RWPE2 (cell line): ENCODE results near the gene NID1.

Experiments
- ATAC-seq: fragments of 200-7000 bp; cut with Tn5 transposase; 3 replicates; pipeline ENCODE4 v1.9.1; 2021; ENCODE audit warnings: low read depth
- DNase-seq: peaks from one replicate; pipeline ENCODE4 v3.0.0-alpha.2; 2020; ENCODE audit warnings: low spot score
- H3K27ac ChIP-seq: fragments of 450-650 bp; 2 replicates; pipeline ENCODE4 v1.5.1; 2017; ENCODE audit warnings: mild to moderate bottlenecking; ENCODE audit not compliant: poor library complexity, severe bottlenecking
- H3K27me3 ChIP-seq: fragments of 250-450 bp; sonication (Bioruptor Pico); 2 replicates; pipeline ENCODE4 v1.5.1; 2021; ENCODE audit warnings: mild to moderate bottlenecking, moderate library complexity; ENCODE audit not compliant: insufficient read depth, poor library complexity, severe bottlenecking
- H3K36me3 ChIP-seq: fragments of 250-450 bp; sonication (Bioruptor Pico); 2 replicates; pipeline ENCODE4 v1.5.1; 2020; ENCODE audit warnings: low read depth, mild to moderate bottlenecking, moderate library complexity
- H3K4me1 ChIP-seq: fragments of 250-450 bp; sonication (Bioruptor Pico); 2 replicates; pipeline ENCODE4 v1.5.1; 2021; ENCODE audit warnings: mild to moderate bottlenecking, moderate library complexity; ENCODE audit not compliant: insufficient read depth, poor library complexity, severe bottlenecking
- H3K4me3 ChIP-seq: fragments of 250-450 bp; sonication (Bioruptor Pico); 2 replicates; pipeline ENCODE4 v1.5.1; 2021; ENCODE audit warnings: mild to moderate bottlenecking, moderate library complexity; ENCODE audit not compliant: severe bottlenecking
- H3K9me3 ChIP-seq: fragments of 250-450 bp; sonication (Bioruptor Pico); 2 replicates; pipeline ENCODE4 v1.5.1; 2021; ENCODE audit warnings: mild to moderate bottlenecking, moderate library complexity; ENCODE audit not compliant: severe bottlenecking
- CTCF ChIP-seq: fragments of 450-650 bp; IDR thresholded peaks from one replicate; pipeline ENCODE4 v1.5.1; 2017; ENCODE audit warnings: mild to moderate bottlenecking, moderate library complexity; ENCODE audit not compliant: poor library complexity, severe bottlenecking

The NID1 gene

GRCh38 chr1:235984041-235984825, 80.7 kb downstream of the NID1 start:
- H3K4me3 ChIP-seq: no peak overlapping the region
- no peak for DNase-seq
- H3K36me3 ChIP-seq: peaks cover 4% of the 10 kb centered on the region
- no peaks in the 10 kb centered on the region for H3K27me3 ChIP-seq
- peak; percentile 58; the same call in 1 of the 3 replicates for ATAC-seq
- TF ChIP-seq CTCF: no peak
- H3K9me3 ChIP-seq: no peaks in the 10 kb centered on the region
- peak overlapping the region; percentile 39 for H3K27ac ChIP-seq
- H3K4me1 ChIP-seq: peaks cover 4% of the 10 kb centered on the region

GRCh38 chr1:235980976-235981375, 83.9 kb downstream of the NID1 start:
- H3K27me3 ChIP-seq: no peaks in the 10 kb centered on the region
- H3K4me3 ChIP-seq: no peak overlapping the region
- H3K4me1 ChIP-seq: peaks cover 4% of the 10 kb centered on the region
- DNase-seq: no peak
- no peak for TF ChIP-seq CTCF
- peaks cover 27% of the 10 kb centered on the region for H3K36me3 ChIP-seq
- no peaks in the 10 kb centered on the region for H3K9me3 ChIP-seq
- H3K27ac ChIP-seq: no peak overlapping the region
- ATAC-seq: no peak

- DNase-seq (no peak), ATAC-seq (no peak)
- Histone ChIP-seq H3K27me3 (no peaks in the 10 kb centered on the region), H3K9me3 (no peaks in the 10 kb centered on the region), H3K27ac (no peak overlapping the region), H3K4me3 (no peak overlapping the region), H3K36me3 (peaks cover 27% of the 10 kb centered on the region), H3K4me1 (peaks cover 4% of the 10 kb centered on the region)
- no peak for TF ChIP-seq CTCF
Measured at GRCh38 chr1:235979716-235980333, 85.1 kb downstream of the NID1 start.

- DNase-seq: no peak
- TF ChIP-seq CTCF: no peak
- no peak for ATAC-seq
- peaks cover 26% of the 10 kb centered on the region for H3K36me3 ChIP-seq
- H3K9me3 ChIP-seq: no peaks in the 10 kb centered on the region
- H3K27ac ChIP-seq: no peak overlapping the region
- H3K27me3 ChIP-seq: no peaks in the 10 kb centered on the region
- H3K4me1 ChIP-seq: peaks cover 3% of the 10 kb centered on the region
- H3K4me3 ChIP-seq: no peak overlapping the region
Measured at GRCh38 chr1:235979176-235979575, 85.7 kb downstream of the NID1 start.

GRCh38 chr1:235976490-235976889, 88.4 kb downstream of the NID1 start:
- H3K4me3 ChIP-seq: no peak overlapping the region
- no peak overlapping the region for H3K27ac ChIP-seq
- DNase-seq (no peak), ATAC-seq (no peak)
- H3K4me1 ChIP-seq: peaks cover 3% of the 10 kb centered on the region
- no peak for TF ChIP-seq CTCF
- H3K9me3 ChIP-seq: no peaks in the 10 kb centered on the region
- H3K36me3 ChIP-seq: peaks cover 23% of the 10 kb centered on the region
- no peaks in the 10 kb centered on the region for H3K27me3 ChIP-seq
